BE2C (cell line): Measurements from ENCODE around the gene MEX3A.

Experiments used
- DNase-seq: peaks from one replicate; pipeline ENCODE4 v3.0.0-alpha.2; 2020
- H3K27me3 ChIP-seq: fragments of 250-450 bp; sonication (Bioruptor Pico); 2 replicates; pipeline ENCODE4 v1.5.1; 2020; ENCODE audit warnings: mild to moderate bottlenecking
- H3K36me3 ChIP-seq: fragments of 250-450 bp; sonication (Bioruptor Pico); 2 replicates; pipeline ENCODE4 v1.5.1; 2020; ENCODE audit warnings: mild to moderate bottlenecking
- H3K4me1 ChIP-seq: fragments of 250-450 bp; sonication (Bioruptor Pico); 2 replicates; pipeline ENCODE4 v1.5.1; 2020
- H3K4me3 ChIP-seq: 2 replicates; pipeline ENCODE4 v1.5.1; 2011; ENCODE audit warnings: low read depth, low read length
- H3K9me3 ChIP-seq: fragments of 250-450 bp; sonication (Bioruptor Pico); 2 replicates; pipeline ENCODE4 v1.5.1; 2020
- TF ChIP-seq, protein P1 (sequence below): IDR thresholded peaks from 2 replicates; pipeline ENCODE4 v1.5.1; 2012; ENCODE audit warnings: mild to moderate bottlenecking, low read depth, low read length

MEX3A gene

DNA sequence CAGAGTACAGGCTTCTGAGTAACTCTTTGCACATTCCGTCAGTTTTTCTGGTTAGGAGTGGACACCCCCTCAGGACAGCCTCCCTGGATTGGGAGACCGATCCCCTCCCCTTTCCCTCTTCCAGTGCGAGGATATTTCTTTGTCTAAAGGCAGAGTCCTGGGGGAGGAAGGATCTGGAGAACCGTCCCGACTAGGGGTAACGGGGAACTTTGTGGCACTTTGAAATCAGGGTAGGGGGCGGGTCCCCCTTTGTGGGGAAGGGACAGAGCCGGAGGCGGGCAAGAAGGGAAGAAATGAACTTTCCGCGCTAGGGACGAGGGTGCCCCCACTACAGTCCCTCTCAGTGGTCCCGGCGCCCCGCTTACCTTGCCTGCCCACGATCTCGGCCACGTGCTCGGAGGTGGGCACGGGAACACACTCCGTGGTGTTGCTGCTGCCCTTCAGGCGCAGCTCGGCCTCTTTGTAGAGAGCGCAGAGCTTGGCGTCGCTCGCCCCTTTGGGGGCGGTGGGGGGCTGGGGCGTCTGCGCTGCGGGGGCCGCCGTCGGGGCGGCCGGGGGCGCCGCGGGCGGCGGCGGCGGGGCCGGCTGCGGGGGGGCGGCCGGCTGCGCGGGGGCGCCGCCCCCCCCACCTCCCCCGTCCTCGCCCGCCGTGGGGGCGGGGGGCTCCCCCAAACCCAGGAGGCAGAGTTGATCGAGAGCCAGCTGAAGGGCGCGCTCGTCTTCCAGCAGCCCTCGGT lies 917 bp downstream of the MEX3A start:
- Histone ChIP-seq H3K36me3 (peaks cover 23% of the 10 kb centered on the region), H3K9me3 (no peaks in the 10 kb centered on the region), H3K27me3 (no peaks in the 10 kb centered on the region), H3K4me3 (peak overlapping the region; percentile 91), H3K4me1 (peaks cover 7% of the 10 kb centered on the region; the same call in 1 of the 2 replicates)
- TF ChIP-seq, protein P1, sequence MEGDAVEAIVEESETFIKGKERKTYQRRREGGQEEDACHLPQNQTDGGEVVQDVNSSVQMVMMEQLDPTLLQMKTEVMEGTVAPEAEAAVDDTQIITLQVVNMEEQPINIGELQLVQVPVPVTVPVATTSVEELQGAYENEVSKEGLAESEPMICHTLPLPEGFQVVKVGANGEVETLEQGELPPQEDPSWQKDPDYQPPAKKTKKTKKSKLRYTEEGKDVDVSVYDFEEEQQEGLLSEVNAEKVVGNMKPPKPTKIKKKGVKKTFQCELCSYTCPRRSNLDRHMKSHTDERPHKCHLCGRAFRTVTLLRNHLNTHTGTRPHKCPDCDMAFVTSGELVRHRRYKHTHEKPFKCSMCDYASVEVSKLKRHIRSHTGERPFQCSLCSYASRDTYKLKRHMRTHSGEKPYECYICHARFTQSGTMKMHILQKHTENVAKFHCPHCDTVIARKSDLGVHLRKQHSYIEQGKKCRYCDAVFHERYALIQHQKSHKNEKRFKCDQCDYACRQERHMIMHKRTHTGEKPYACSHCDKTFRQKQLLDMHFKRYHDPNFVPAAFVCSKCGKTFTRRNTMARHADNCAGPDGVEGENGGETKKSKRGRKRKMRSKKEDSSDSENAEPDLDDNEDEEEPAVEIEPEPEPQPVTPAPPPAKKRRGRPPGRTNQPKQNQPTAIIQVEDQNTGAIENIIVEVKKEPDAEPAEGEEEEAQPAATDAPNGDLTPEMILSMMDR: no peak
- DNase-seq: no peak

DNA sequence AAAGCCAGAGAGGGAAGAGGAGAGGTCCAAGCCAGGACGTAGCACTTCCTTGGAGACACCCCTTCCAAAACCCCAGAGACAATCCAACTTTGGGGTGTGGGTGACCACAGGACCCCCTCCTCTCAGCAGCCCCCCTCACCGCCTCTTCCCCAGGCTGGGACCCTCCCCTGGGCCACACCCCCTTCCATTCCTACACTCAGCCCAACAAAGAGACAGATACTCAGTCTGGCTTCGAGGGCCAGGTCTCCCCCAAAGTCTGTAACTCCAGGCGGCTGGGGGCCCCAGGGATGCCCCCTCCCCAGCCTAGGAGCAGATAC lies 1.4 kb downstream of the MEX3A start:
- peaks cover 29% of the 10 kb centered on the region for H3K36me3 ChIP-seq
- H3K4me1 ChIP-seq: peaks cover 7% of the 10 kb centered on the region; the same call in 1 of the 2 replicates
- H3K27me3 ChIP-seq: no peaks in the 10 kb centered on the region
- H3K9me3 ChIP-seq: no peaks in the 10 kb centered on the region
- H3K4me3 ChIP-seq: peak overlapping the region; percentile 91
- no peak for DNase-seq
- TF ChIP-seq, protein P1: no peak

DNA sequence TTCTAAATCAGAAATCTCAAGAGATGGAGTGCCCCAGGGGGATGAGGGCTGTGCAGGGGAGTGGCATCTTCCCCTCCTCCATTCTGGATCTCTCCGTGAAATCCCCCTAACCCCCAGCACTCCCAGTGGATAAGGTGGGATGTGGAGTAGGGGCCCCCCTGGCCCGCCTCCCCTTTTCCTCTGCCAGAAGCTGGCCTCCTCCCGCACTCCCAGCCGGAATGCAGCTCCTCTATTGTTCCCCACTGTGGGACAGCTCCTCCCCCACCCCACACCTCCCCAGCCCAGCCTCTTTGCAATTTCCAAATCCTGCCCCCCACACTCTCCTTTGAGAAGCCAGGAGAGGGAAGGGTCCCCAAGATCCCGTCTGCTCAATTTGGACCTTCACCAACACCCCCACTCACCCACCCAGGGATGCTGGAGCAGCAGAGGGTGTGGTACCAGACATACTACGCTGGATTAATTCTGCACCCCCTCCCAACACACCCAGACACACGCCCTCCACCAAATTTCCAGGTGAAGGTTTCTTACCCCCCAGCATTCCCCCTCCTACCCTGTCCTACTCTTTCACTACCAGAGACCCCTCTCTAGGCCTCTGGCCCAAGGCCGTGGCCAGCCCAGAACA lies 1.9 kb downstream of the MEX3A start:
- Histone ChIP-seq H3K4me3 (peak overlapping the region; percentile 91), H3K36me3 (peaks cover 33% of the 10 kb centered on the region), H3K9me3 (no peaks in the 10 kb centered on the region), H3K4me1 (peaks cover 7% of the 10 kb centered on the region; the same call in 1 of the 2 replicates), H3K27me3 (no peaks in the 10 kb centered on the region)
- no peak for DNase-seq
- TF ChIP-seq, protein P1: no peak

DNA sequence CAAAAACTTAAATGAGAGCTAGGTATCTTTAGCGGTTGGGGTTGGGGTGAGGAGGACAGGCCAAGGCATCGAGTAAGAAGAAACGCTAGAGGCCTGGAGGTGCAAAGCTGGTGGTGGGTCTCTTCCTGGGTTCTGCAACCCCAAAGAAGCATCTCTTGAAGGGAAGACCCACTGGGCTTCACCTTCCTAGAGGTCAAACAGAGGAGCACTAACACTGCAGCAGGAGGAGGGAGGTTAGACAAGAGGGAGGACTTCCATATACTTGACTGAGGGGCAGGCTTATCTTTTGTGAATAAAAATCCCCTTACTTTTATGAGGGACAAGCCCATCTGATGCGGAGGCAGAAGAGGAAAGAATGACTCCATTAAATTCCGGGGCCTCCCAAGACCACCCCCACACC lies 2.5 kb downstream of the MEX3A start:
- TF ChIP-seq, protein P1: no peak
- Histone ChIP-seq H3K36me3 (peaks cover 39% of the 10 kb centered on the region), H3K4me1 (peaks cover 7% of the 10 kb centered on the region; the same call in 1 of the 2 replicates), H3K9me3 (no peaks in the 10 kb centered on the region), H3K27me3 (no peaks in the 10 kb centered on the region), H3K4me3 (peak overlapping the region; percentile 91)
- no peak for DNase-seq

DNA sequence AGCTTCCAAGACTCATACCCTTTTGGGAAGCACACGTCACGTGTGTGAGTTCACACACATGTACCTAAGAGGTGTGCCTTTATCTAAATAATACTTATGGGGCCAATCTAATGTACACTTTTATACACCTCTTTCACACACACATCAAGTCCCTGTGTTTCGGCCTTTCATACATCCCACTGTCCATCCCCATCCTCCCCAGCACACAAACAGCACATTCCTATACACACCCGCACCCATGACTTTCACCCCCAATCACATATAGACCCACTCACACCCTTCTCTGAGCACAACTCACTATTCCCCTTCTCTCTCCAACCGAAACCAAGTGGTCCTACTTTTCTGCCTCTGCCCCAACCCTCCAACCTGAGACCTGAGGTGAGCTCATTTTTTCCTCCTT lies 3.5 kb downstream of the MEX3A start:
- Histone ChIP-seq H3K9me3 (no peaks in the 10 kb centered on the region), H3K4me1 (peaks cover 5% of the 10 kb centered on the region; the same call in 1 of the 2 replicates), H3K27me3 (no peaks in the 10 kb centered on the region), H3K4me3 (no peak overlapping the region), H3K36me3 (peaks cover 41% of the 10 kb centered on the region)
- TF ChIP-seq, protein P1: no peak
- no peak for DNase-seq

DNA sequence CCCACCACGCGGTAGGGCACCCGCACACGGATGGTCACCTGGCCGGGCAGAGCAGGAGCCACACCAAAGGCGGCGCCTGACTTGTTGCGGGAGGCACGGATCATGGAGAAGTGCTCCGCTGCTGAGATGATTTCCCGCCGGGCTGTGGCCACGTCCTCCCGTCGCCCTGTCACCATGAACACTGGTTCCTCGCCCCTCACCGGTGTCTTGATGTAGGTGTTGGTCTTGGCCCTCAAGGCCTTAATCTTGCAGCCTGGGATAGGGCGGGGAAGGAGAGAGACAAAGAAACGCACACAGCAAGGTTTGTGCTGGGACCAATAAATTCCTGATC lies 4.9 kb downstream of the MEX3A start:
- TF ChIP-seq, protein P1: no peak
- Histone ChIP-seq H3K36me3 (peaks cover 41% of the 10 kb centered on the region), H3K4me3 (no peak overlapping the region), H3K4me1 (peaks cover 5% of the 10 kb centered on the region; the same call in 1 of the 2 replicates), H3K27me3 (no peaks in the 10 kb centered on the region), H3K9me3 (no peaks in the 10 kb centered on the region)
- no peak for DNase-seq
